HEK293 (cell line): ENCODE measurements around the gene MGAT1.

ENCODE experiments used
- ATF2 ChIP-seq: fragments of 450-650 bp; formaldehyde crosslinking; IDR thresholded peaks from 2 replicates; pipeline ENCODE4 v1.5.1; 2016; ENCODE audit warnings: missing biosample characterization, missing genetic modification characterization, low read depth
- CTCF ChIP-seq: fragments of 450-650 bp; formaldehyde crosslinking; IDR thresholded peaks from 2 replicates; pipeline ENCODE4 v1.5.1; 2016; ENCODE audit warnings: missing biosample characterization, missing genetic modification characterization
- PRDM10 ChIP-seq: fragments of 450-650 bp; formaldehyde crosslinking; IDR thresholded peaks from 2 replicates; pipeline ENCODE4 v1.5.1; 2016; ENCODE audit warnings: missing biosample characterization, missing genetic modification characterization
- ZBTB10 ChIP-seq: fragments of 450-650 bp; formaldehyde crosslinking; IDR thresholded peaks from 2 replicates; pipeline ENCODE4 v1.5.1; 2016; ENCODE audit warnings: missing biosample characterization, missing genetic modification characterization
- ZNF121 ChIP-seq: fragments of 450-650 bp; formaldehyde crosslinking; IDR thresholded peaks from 2 replicates; pipeline ENCODE4 v1.5.1; 2016; ENCODE audit warnings: missing biosample characterization, missing genetic modification characterization
- ZNF146 ChIP-seq: fragments of 450-650 bp; formaldehyde crosslinking; IDR thresholded peaks from 2 replicates; pipeline ENCODE4 v1.5.1; 2016; ENCODE audit warnings: missing biosample characterization, missing genetic modification characterization
- ZNF24 ChIP-seq: fragments of 450-650 bp; formaldehyde crosslinking; IDR thresholded peaks from 2 replicates; pipeline ENCODE4 v1.5.1; 2016; ENCODE audit warnings: missing biosample characterization, missing genetic modification characterization
- ZNF350 ChIP-seq: fragments of 450-650 bp; formaldehyde crosslinking; IDR thresholded peaks from 2 replicates; pipeline ENCODE4 v1.5.0; 2017; ENCODE audit warnings: missing biosample characterization, mild to moderate bottlenecking, missing genetic modification characterization
- ZNF560 ChIP-seq: fragments of 450-650 bp; formaldehyde crosslinking; IDR thresholded peaks from 2 replicates; pipeline ENCODE4 v1.5.1; 2017; ENCODE audit warnings: missing biosample characterization, missing genetic modification characterization, borderline replicate concordance
- ZNF629 ChIP-seq: fragments of 450-650 bp; formaldehyde crosslinking; IDR thresholded peaks from 2 replicates; pipeline ENCODE4 v1.5.1; 2017; ENCODE audit warnings: missing biosample characterization, missing genetic modification characterization
- ZNF701 ChIP-seq: fragments of 450-650 bp; formaldehyde crosslinking; IDR thresholded peaks from 2 replicates; pipeline ENCODE4 v1.5.1; 2016; ENCODE audit warnings: missing biosample characterization, missing genetic modification characterization
- ZNF747 ChIP-seq: fragments of 450-650 bp; formaldehyde crosslinking; IDR thresholded peaks from 2 replicates; pipeline ENCODE4 v1.5.1; 2016; ENCODE audit warnings: missing biosample characterization, missing genetic modification characterization
- ZNF776 ChIP-seq: fragments of 450-650 bp; formaldehyde crosslinking; IDR thresholded peaks from 2 replicates; pipeline ENCODE4 v1.5.0; 2017; ENCODE audit warnings: missing biosample characterization, missing genetic modification characterization, borderline replicate concordance

GRCh38 chr5:180823940-180824629, 21.5 kb upstream of the MGAT1 start:
- no peak for TF ChIP-seq CTCF (tag by site-specific recombination)
- TF ChIP-seq ATF2 (tag by site-specific recombination): no peak
- TF ChIP-seq ZNF776 (tag by site-specific recombination): no peak
- no peak for TF ChIP-seq ZNF701 (tag by site-specific recombination)
- no peak for TF ChIP-seq ZNF350 (tag by site-specific recombination)
- TF ChIP-seq ZNF747 (tag by site-specific recombination): no peak
- TF ChIP-seq ZNF146: no peak
- no peak for TF ChIP-seq ZNF121
- no peak for TF ChIP-seq ZBTB10
- no peak for TF ChIP-seq ZNF24 (tag by site-specific recombination)
- no peak for TF ChIP-seq ZNF629 (tag by site-specific recombination)
- no peak for TF ChIP-seq PRDM10 (tag by site-specific recombination)
- no peak for TF ChIP-seq ZNF560
